Subcutaneous abdominal adipose tissue (tissue), 5 donors: ENCODE results near the gene AGER.
A peak's percentile ranks its signal among the peaks of the same experiment; 100 is the strongest.

Experiments
- H3K27ac ChIP-seq: one replicate; pipeline ENCODE4 v1.7.0; 2013; ENCODE audit warnings: low read depth, mild to moderate bottlenecking, inconsistent platforms, low read length, moderate library complexity
- H3K27me3 ChIP-seq, 5 donors: one replicate each; pipeline ENCODE4 v1.7.0; 2013; ENCODE audit warnings: low read length in 5 of 5, inconsistent platforms in 1 of 5; ENCODE audit not compliant: control insufficient read depth in 5 of 5, insufficient read depth in 4 of 5
- H3K36me3 ChIP-seq, 5 donors: one replicate each; pipeline ENCODE4 v1.7.0; 2013; ENCODE audit warnings: low read length in 5 of 5; ENCODE audit not compliant: control insufficient read depth in 5 of 5, insufficient read depth in 5 of 5
- H3K4me1 ChIP-seq, 5 donors: one replicate each; pipeline ENCODE4 v1.7.0; 2013; ENCODE audit warnings: low read length in 5 of 5, mild to moderate bottlenecking in 3 of 5, moderate library complexity in 1 of 5; ENCODE audit not compliant: control insufficient read depth in 5 of 5, insufficient read depth in 5 of 5
- H3K4me3 ChIP-seq, 5 donors: one replicate each; pipeline ENCODE4 v1.7.0; 2013; ENCODE audit warnings: low read length in 5 of 5, low read depth in 1 of 5
- H3K9ac ChIP-seq, 5 donors: one replicate each; pipeline ENCODE4 v1.7.0; 2013; ENCODE audit warnings: low read length in 5 of 5, mild to moderate bottlenecking in 4 of 5, moderate library complexity in 3 of 5
- H3K9me3 ChIP-seq, 5 donors: one replicate each; pipeline ENCODE4 v1.7.0; 2013; ENCODE audit warnings: low read length in 5 of 5; ENCODE audit not compliant: control insufficient read depth in 5 of 5
- donor health status: healthy.
- donor health status: healthy.
- donor health status: healthy.
- donor health status: healthy.
- donor health status: healthy.

Gene AGER

DNA sequence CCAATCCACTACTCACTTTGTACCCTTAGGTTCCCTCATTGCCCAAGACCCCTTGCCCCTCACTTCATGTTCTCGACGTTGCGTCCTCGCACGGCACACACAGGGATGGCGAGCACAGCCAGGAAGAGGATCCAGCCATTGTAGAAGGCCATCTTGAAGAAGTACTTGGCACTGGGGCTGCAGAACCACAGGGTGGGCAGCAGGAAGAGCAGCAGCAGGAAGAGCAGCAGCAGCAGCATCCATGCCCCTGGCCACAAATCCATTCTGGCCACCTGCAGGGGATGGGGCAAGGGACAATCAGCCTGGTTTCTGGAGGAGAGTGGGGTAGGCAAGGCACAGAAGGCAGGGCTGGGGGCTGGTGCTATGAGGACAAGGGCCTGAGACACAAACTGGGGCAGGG lies 12.8 kb downstream of the AGER start:
- no peak overlapping the region for H3K4me3 ChIP-seq
- peaks cover 0 to 52% (median 49%) of the 10 kb centered on the region in 5 donors for H3K36me3 ChIP-seq
- H3K27me3 ChIP-seq: no peaks in the 10 kb centered on the region
- no peaks in the 10 kb centered on the region for H3K9me3 ChIP-seq
- H3K4me1 ChIP-seq: peaks cover 3 to 22% (median 15%) of the 10 kb centered on the region in 5 donors
- no peak overlapping the region for H3K9ac ChIP-seq
- H3K27ac ChIP-seq: no peak overlapping the region

DNA sequence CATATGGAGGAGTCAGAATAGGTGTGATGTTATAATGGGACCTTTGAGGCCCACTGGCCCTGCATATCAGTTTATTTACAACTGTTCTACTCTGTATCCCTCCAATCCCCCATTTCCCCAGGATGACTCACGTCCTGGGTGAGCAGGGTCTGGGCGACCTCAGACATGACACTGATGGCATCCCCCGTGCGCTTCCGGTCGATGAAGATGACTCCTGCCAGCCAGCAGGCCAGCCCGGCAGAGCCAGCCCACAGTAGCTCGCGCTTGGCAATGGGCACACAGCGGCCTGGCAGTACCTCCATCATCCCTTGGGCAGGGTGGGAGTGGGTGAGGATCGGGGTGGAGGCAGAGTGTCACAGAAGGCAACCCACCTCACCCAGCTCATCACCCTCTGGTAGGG lies 13.8 kb downstream of the AGER start:
- Histone ChIP-seq H3K27me3 (no peaks in the 10 kb centered on the region), H3K36me3 (peaks cover 0 to 59% (median 52%) of the 10 kb centered on the region in 5 donors)

DNA sequence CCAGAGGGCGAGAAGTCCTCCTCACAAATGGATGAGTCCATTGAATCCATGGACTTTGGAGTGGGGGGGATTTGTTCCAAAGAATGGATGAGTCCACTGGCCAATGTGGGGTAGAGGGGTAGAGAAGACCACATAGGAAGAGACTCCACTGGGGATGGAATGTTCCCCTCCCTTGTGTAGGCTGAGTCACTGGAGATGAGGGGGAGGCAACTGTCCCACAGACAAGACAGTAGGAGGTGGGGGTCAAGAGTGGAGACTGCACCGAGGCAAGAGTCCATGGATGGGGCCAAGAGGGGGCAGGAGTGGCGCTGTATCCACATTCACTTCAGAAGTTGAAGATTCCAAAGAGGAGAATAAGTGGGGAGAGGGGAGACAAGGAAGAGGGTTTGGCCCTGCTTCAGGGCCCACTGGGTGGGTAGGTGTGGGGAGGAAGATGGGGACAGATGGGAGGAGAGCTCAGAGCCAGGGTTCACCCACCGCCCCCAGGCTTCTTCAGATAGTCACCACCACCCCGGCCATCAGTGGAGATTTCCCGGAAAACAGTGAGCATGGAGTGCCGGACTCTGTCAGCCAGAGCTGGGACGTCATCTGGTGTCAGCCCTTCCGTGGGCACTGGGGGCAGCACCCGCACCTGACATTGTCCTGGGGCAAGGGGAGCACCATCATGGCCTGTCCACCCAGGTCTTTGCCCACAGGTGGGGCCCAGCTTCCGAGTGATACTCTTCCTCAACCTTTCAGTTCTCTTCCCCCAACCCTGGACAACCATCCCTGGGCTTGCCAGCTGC lies 15.1 kb downstream of the AGER start:
- Histone ChIP-seq H3K9ac (no peak overlapping the region), H3K36me3 (peaks cover 0 to 63% (median 52%) of the 10 kb centered on the region in 5 donors), H3K27ac (no peak overlapping the region), H3K4me1 (peaks cover 0 to 10% (median under 1%) of the 10 kb centered on the region in 5 donors), H3K9me3 (no peaks in the 10 kb centered on the region), H3K4me3 (no peak overlapping the region), H3K27me3 (no peaks in the 10 kb centered on the region)

More for the DNA sequence above, 13.8 kb downstream of the AGER start:
- Histone ChIP-seq H3K9ac (no peak overlapping the region), H3K9me3 (no peaks in the 10 kb centered on the region), H3K4me3 (no peak overlapping the region), H3K4me1 (peaks cover 2 to 16% (median 9%) of the 10 kb centered on the region in 5 donors), H3K27ac (no peak overlapping the region)

GRCh38 chr6:32168350-32168749 lies 15.7 kb downstream of the AGER start:
- H3K27me3 ChIP-seq: no peaks in the 10 kb centered on the region
- no peaks in the 10 kb centered on the region for H3K9me3 ChIP-seq
- H3K27ac ChIP-seq: no peak overlapping the region
- H3K4me3 ChIP-seq: no peak overlapping the region
- H3K36me3 ChIP-seq: peaks cover 0 to 68% (median 52%) of the 10 kb centered on the region in 5 donors
- no peak overlapping the region for H3K9ac ChIP-seq
- H3K4me1 ChIP-seq: peaks cover 0 to 15% (median 5%) of the 10 kb centered on the region in 5 donors

DNA sequence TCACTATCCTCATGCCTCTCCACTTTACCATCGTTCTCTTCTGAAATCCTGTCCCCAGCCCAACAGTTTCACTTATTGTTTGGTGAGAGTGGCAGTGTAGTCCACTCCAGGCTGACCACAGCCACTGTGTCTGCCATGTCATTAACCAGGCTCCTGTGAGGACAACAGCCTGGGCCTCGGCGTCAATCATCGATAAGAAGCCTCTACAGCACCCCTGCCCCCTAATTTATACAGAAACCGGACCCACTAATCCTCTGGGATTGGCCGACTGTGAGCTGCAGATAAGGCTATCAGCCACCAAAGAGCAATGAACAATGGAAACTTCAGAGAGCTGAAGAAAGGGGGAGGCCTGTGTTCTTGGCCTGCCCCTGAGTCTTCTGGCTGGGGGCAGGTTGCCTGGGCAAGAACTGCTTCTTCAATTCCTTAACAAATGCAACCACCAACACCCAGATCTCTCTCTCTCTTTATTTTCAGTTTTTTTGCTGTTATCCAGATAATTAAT lies 16.2 kb downstream of the AGER start:
- Histone ChIP-seq H3K36me3 (peaks cover 0 to 71% (median 56%) of the 10 kb centered on the region in 5 donors), H3K4me1 (peaks cover 0 to 16% (median 5%) of the 10 kb centered on the region in 5 donors), H3K9me3 (no peaks in the 10 kb centered on the region), H3K9ac (no peak overlapping the region), H3K4me3 (no peak overlapping the region), H3K27me3 (no peaks in the 10 kb centered on the region), H3K27ac (no peak overlapping the region)

DNA sequence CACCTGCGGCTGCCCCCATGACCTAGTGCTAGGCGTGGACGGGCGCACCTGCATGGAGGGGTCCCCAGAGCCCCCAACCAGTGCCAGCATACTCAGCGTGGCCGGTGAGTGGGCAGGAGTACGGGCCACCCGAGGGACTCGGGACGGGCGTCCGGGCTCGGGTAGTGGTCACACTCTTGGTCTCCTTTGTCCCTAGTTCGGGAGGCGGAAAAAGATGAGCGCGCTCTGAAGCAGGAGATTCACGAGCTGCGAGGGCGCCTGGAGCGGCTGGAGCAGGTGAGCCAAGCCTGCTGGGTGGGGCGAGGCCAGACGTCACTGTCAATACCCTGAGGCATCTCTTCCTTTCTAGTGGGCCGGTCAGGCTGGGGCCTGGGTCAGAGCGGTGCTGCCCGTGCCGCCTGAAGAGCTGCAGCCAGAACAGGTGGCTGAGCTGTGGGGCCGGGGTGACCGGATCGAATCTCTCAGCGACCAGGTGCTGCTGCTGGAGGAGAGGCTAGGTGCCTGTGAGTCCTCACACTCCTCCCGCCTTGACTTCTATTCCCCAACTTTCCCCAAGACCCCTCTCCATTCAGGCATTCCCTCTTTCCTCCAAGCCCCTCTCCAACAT lies 16.8 kb downstream of the AGER start:
- Histone ChIP-seq H3K27ac (no peak overlapping the region), H3K4me1 (peaks cover 0 to 19% (median 5%) of the 10 kb centered on the region in 5 donors), H3K4me3 (no peak overlapping the region), H3K27me3 (no peaks in the 10 kb centered on the region), H3K9me3 (no peaks in the 10 kb centered on the region), H3K36me3 (peaks cover 0 to 77% (median 60%) of the 10 kb centered on the region in 5 donors), H3K9ac (no peak overlapping the region)

DNA sequence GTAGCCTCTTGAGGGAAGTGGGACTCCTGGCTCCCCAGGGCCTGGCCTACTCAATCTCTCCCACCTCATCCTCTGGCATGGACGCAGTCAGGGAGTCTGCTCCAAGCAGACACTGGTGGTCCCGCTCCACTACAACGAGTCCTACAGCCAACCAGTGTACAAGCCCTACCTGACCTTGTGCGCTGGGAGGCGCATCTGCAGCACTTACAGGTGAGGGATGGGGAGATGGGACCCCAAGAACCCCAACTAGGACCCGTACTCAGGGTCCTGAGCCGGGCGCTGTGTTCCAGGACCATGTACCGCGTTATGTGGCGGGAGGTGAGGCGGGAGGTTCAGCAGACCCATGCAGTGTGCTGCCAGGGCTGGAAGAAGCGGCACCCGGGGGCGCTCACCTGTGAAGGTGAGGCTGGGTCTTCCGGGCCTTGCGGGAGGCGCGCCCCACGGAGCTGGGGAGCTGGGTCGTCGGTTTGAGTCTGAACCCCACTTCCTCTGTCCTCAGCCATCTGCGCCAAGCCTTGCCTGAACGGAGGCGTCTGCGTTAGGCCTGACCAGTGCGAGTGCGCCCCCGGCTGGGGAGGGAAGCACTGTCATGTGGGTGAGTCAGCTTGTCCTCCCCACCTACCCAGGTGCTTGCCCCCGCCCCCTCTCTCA lies 17.5 kb downstream of the AGER start:
- H3K36me3 ChIP-seq: peaks cover 0 to 77% (median 60%) of the 10 kb centered on the region in 5 donors
- no peak overlapping the region for H3K9ac ChIP-seq
- peaks cover 0 to 19% (median 5%) of the 10 kb centered on the region in 5 donors for H3K4me1 ChIP-seq

DNA sequence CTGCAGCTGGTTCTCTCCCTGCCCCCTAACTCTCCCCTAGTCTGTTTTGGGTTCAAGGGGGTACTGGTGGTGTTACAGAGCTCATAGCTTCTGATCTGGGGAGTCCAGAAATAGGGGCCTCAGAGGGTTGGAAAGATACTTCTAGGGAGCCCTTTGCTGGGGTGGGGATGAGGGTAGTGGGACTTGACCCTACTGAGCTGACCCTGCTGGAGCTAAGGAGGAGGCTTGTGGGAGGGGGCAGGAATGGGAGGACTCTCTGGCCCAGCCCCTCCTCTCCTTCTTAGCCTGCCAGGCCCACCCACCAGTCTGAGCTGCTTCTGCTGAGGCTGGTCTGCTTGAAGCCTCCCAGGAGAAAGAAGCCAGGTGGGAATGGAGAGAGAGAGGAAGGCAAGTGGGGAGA lies 19.8 kb downstream of the AGER start, which contains the start of gene EGFL8:
Gene EGFL8, plus strand, starts transcription at position 301 of the 400 bp plus-strand sequence. CDS start 1,571 bp downstream, outside the sequence.
- Histone ChIP-seq H3K27me3 (no peaks in the 10 kb centered on the region), H3K9me3 (no peaks in the 10 kb centered on the region), H3K27ac (peak within 1 kb of the TSS; percentile 67), H3K9ac (peak within 1 kb of the TSS in 1 of 5 donors; percentile 56), H3K4me3 (no peak within 1 kb of the TSS), H3K4me1 (peaks cover 0 to 19% (median 5%) of the 10 kb centered on the region in 5 donors), H3K36me3 (peaks cover 0 to 56% (median 42%) of the 10 kb centered on the region in 5 donors)

More for the DNA sequence above, 17.5 kb downstream of the AGER start:
- Histone ChIP-seq H3K27ac (no peak overlapping the region), H3K27me3 (no peaks in the 10 kb centered on the region), H3K9me3 (no peaks in the 10 kb centered on the region), H3K4me3 (no peak overlapping the region)

- Histone ChIP-seq H3K4me1 (peaks cover 0 to 19% (median 5%) of the 10 kb centered on the region in 5 donors), H3K4me3 (no peak overlapping the region), H3K9me3 (no peaks in the 10 kb centered on the region), H3K27me3 (no peaks in the 10 kb centered on the region), H3K36me3 (peaks cover 0 to 53% (median 39%) of the 10 kb centered on the region in 5 donors), H3K27ac (peak overlapping the region; percentile 67), H3K9ac (peak overlapping the region in 1 of 5 donors; percentile 56)
Measured at GRCh38 chr6:32163559-32164258, 20.3 kb downstream of the AGER start.
